ENCODE measurements around the gene GFM1.

Gene GFM1

GRCh38 chr3:158658889-158659288, 14.6 kb downstream of the GFM1 start:
- TF ChIP-seq CTCF (conservative IDR thresholded peaks at IDR 0.05; ENCODE audit: low read depth), result no peak
- ChIA-PET POLR2A (ENCODE audit: low non-redundant PET) (no interaction called here), CTCF (interaction anchor here (0.7 to 1.6 kb wide), 4 partner anchors 11 to 130 kb away, joined by 3 to 5 read pairs (median 4); no protein-coding TSS in a partner anchor)
- H3K27ac ChIP-seq, result no peak overlapping the region
- DNase-seq (ENCODE audit: low spot score), result no peak

GRCh38 chr3:158659454-158660237, 15.3 kb downstream of the GFM1 start:
- ChIA-PET POLR2A (ENCODE audit: low non-redundant PET) (interaction anchor here (0.9 kb wide), 1 partner anchor 13 kb away, joined by 4 read pairs; the partner anchor contains the start of gene LXN), CTCF (interaction anchor here (0.7 to 1.6 kb wide), 5 partner anchors 10 to 132 kb away, joined by 3 to 5 read pairs (median 5); no protein-coding TSS in a partner anchor)
- no peak overlapping the region for H3K27ac ChIP-seq

GRCh38 chr3:158660711-158661110, 16.4 kb downstream of the GFM1 start:
- POLR2A ChIA-PET (ENCODE audit: low non-redundant PET), result no interaction called here
- DNase-seq (ENCODE audit: low spot score), result no peak
- TF ChIP-seq CTCF (conservative IDR thresholded peaks at IDR 0.05; ENCODE audit: low read depth), result no peak
- H3K27ac ChIP-seq, result no peak overlapping the region
- CTCF ChIA-PET, result interaction anchor here (1.1 kb wide), 1 partner anchor 129 kb away, joined by 4 read pairs; no protein-coding TSS in a partner anchor

More at GRCh38 chr3:158659454-158660237, 15.3 kb downstream of the GFM1 start:
- peak; percentile 47 for TF ChIP-seq CTCF (conservative IDR thresholded peaks at IDR 0.05; ENCODE audit: low read depth)
- DNase-seq (ENCODE audit: low spot score), result peak; percentile 30

- no peak overlapping the region for H3K27ac ChIP-seq
- ChIA-PET POLR2A (ENCODE audit: low non-redundant PET) (no interaction called here), CTCF (no interaction called here)
- no peak for DNase-seq (ENCODE audit: low spot score)
- no peak for TF ChIP-seq CTCF (conservative IDR thresholded peaks at IDR 0.05; ENCODE audit: low read depth)
These were observed 18.9 kb downstream of the GFM1 start for GRCh38 chr3:158663246-158663645.

- no peak overlapping the region for H3K27ac ChIP-seq
- ChIA-PET POLR2A (ENCODE audit: low non-redundant PET) (no interaction called here), CTCF (interaction anchor here (0.6 kb wide), 1 partner anchor 125 kb away, joined by 3 read pairs; no protein-coding TSS in a partner anchor)
- no peak for DNase-seq (ENCODE audit: low spot score)
- no peak for TF ChIP-seq CTCF (conservative IDR thresholded peaks at IDR 0.05; ENCODE audit: low read depth)
These were observed 19.5 kb downstream of the GFM1 start for GRCh38 chr3:158663832-158664231.

- no peak for TF ChIP-seq CTCF (conservative IDR thresholded peaks at IDR 0.05; ENCODE audit: low read depth)
- DNase-seq (ENCODE audit: low spot score), result no peak
- POLR2A ChIA-PET (ENCODE audit: low non-redundant PET), result no interaction called here
- CTCF ChIA-PET, result no interaction called here
- H3K27ac ChIP-seq, result no peak overlapping the region
These were observed 22.1 kb downstream of the GFM1 start for GRCh38 chr3:158666416-158666815.

Measured in RWPE1 (cell line).